T-helper 17 cell (primary cell): ENCODE measurements around the gene ISX. TPM values are rescaled to one million over a fixed set of nuclear protein-coding genes. Genes with fewer than 3 reads are reported as not detected.
A peak's percentile ranks its signal among the peaks of the same experiment; 100 is the strongest.
"Not testable (repeated sequence)": the region's sequence is repeated elsewhere in the genome, so short reads cannot be mapped to it uniquely, and the experiment has no call there.

Experiments used
- ATAC-seq: fragments of 150-1000 bp; cut with Tn5 transposase; 2 replicates; pipeline ENCODE4 v1.10.0; 2021; ENCODE audit warnings: mild to moderate bottlenecking, moderate library complexity
- DNase-seq, 3 donors: peaks; one replicate each; pipeline versions ENCODE4 v3.0.0 to v3.0.0-alpha.2; 2020 to 2021
- H3K9me3 ChIP-seq: one replicate; pipeline ENCODE4 v1.7.0; 2013; ENCODE audit warnings: low read length, mild to moderate bottlenecking; ENCODE audit not compliant: control insufficient read depth, poor library complexity, severe bottlenecking
- H3K27ac Mint-ChIP-seq: one replicate; pipeline ENCODE4 v1.8.0; 2022; ENCODE audit warnings: mild to moderate bottlenecking, moderate library complexity, mixed read lengths
- H3K27me3 Mint-ChIP-seq: one replicate; pipeline ENCODE4 v1.8.0; 2022; ENCODE audit warnings: mixed read lengths
- H3K36me3 Mint-ChIP-seq: one replicate; pipeline ENCODE4 v1.8.0; 2022; ENCODE audit warnings: low read depth, mixed read lengths
- H3K4me1 Mint-ChIP-seq: one replicate; pipeline ENCODE4 v1.8.0; 2022; ENCODE audit warnings: mild to moderate bottlenecking, mixed read lengths
- H3K4me3 Mint-ChIP-seq: one replicate; pipeline ENCODE4 v1.8.0; 2022; ENCODE audit warnings: mild to moderate bottlenecking, moderate library complexity, mixed read lengths
- total RNA-seq, 4 donors: library from RNA in 2 of 4; stranded (reverse) in 2 of 4; gene quantifications; one replicate each; pipeline ENCODE4 v1.2.3 and lab custom pipeline; 2022 to 2026

ISX gene
- total RNA-seq: not detected
- total RNA-seq (lab: John Stamatoyannopoulos, UW): 0 reads per million in 2 donors

- DNase-seq: no peak
- Mint-ChIP-seq H3K36me3 (no peaks in the 10 kb centered on the region), H3K4me3 (no peak within 1 kb of the TSS), H3K27ac (no peak within 1 kb of the TSS), H3K27me3 (peaks cover 44% of the 10 kb centered on the region), H3K4me1 (no peaks in the 10 kb centered on the region)
- no peak for ATAC-seq
- H3K9me3 ChIP-seq: no peaks in the 10 kb centered on the region
These were observed at the start of gene ISX for GRCh38 chr22:35065796-35066218. Gene ISX, plus strand, starts transcription at chr22:35066158. Its CDS starts 930 bp downstream, at chr22:35067088.

- no peaks in the 10 kb centered on the region for H3K9me3 ChIP-seq
- Mint-ChIP-seq H3K36me3 (no peaks in the 10 kb centered on the region), H3K27ac (no peak overlapping the region), H3K4me3 (no peak overlapping the region), H3K27me3 (peaks cover 37% of the 10 kb centered on the region), H3K4me1 (peaks cover 2% of the 10 kb centered on the region)
- DNase-seq: no peak
- no peak for ATAC-seq
These were observed 49.0 kb upstream of the ISX start for GRCh38 chr22:35016909-35017308.

- Mint-ChIP-seq H3K27ac (no peak overlapping the region), H3K27me3 (peaks cover 54% of the 10 kb centered on the region), H3K4me1 (peaks cover 2% of the 10 kb centered on the region), H3K36me3 (no peaks in the 10 kb centered on the region), H3K4me3 (no peak overlapping the region)
- no peaks in the 10 kb centered on the region for H3K9me3 ChIP-seq
- DNase-seq (no peak), ATAC-seq (no peak)
These were observed 47.0 kb upstream of the ISX start for GRCh38 chr22:35018995-35019394.

- no peak overlapping the region for H3K4me3 Mint-ChIP-seq
- H3K27ac Mint-ChIP-seq: no peak overlapping the region
- no peaks in the 10 kb centered on the region for H3K36me3 Mint-ChIP-seq
- peaks cover 61% of the 10 kb centered on the region for H3K27me3 Mint-ChIP-seq
- H3K9me3 ChIP-seq: no peaks in the 10 kb centered on the region
- ATAC-seq (no peak), DNase-seq (no peak)
- peaks cover 2% of the 10 kb centered on the region for H3K4me1 Mint-ChIP-seq
These were observed 45.4 kb upstream of the ISX start for GRCh38 chr22:35020517-35020916.

GRCh38 chr22:35021161-35021560, 44.8 kb upstream of the ISX start:
- Mint-ChIP-seq H3K27me3 (peaks cover 68% of the 10 kb centered on the region), H3K4me1 (peaks cover 2% of the 10 kb centered on the region), H3K4me3 (no peak overlapping the region), H3K27ac (no peak overlapping the region), H3K36me3 (no peaks in the 10 kb centered on the region)
- no peak for DNase-seq
- H3K9me3 ChIP-seq: no peaks in the 10 kb centered on the region
- no peak for ATAC-seq

GRCh38 chr22:35022291-35022690, 43.7 kb upstream of the ISX start:
- peaks cover 71% of the 10 kb centered on the region for H3K27me3 Mint-ChIP-seq
- peaks cover 2% of the 10 kb centered on the region for H3K4me1 Mint-ChIP-seq
- H3K4me3 Mint-ChIP-seq: no peak overlapping the region
- no peaks in the 10 kb centered on the region for H3K9me3 ChIP-seq
- DNase-seq: no peak
- no peak for ATAC-seq
- no peaks in the 10 kb centered on the region for H3K36me3 Mint-ChIP-seq
- no peak overlapping the region for H3K27ac Mint-ChIP-seq

- Mint-ChIP-seq H3K27me3 (peaks cover 66% of the 10 kb centered on the region), H3K4me1 (no peaks in the 10 kb centered on the region), H3K27ac (no peak overlapping the region), H3K4me3 (no peak overlapping the region), H3K36me3 (no peaks in the 10 kb centered on the region)
- H3K9me3 ChIP-seq: no peaks in the 10 kb centered on the region
- peak; percentile 10 to 44 (median 30) for DNase-seq
- ATAC-seq: no peak
These were observed 42.1 kb upstream of the ISX start for GRCh38 chr22:35023692-35024363.

GRCh38 chr22:35024364-35024692, 41.6 kb upstream of the ISX start:
- H3K4me1 Mint-ChIP-seq: no peaks in the 10 kb centered on the region
- H3K9me3 ChIP-seq: no peaks in the 10 kb centered on the region
- DNase-seq (no peak), ATAC-seq (no peak)
- no peaks in the 10 kb centered on the region for H3K36me3 Mint-ChIP-seq
- H3K27ac Mint-ChIP-seq: no peak overlapping the region
- H3K27me3 Mint-ChIP-seq: peaks cover 69% of the 10 kb centered on the region
- no peak overlapping the region for H3K4me3 Mint-ChIP-seq

GRCh38 chr22:35030112-35030511, 35.8 kb upstream of the ISX start:
- peaks cover 50% of the 10 kb centered on the region for H3K27me3 Mint-ChIP-seq
- H3K4me3 Mint-ChIP-seq, H3K4me1 Mint-ChIP-seq, H3K36me3 Mint-ChIP-seq, H3K27ac Mint-ChIP-seq, ATAC-seq, DNase-seq, H3K9me3 ChIP-seq: not testable (repeated sequence)

GRCh38 chr22:35032571-35032970, 33.4 kb upstream of the ISX start:
- Mint-ChIP-seq H3K4me1 (no peaks in the 10 kb centered on the region), H3K36me3 (no peaks in the 10 kb centered on the region)

GRCh38 chr22:35033635-35034296, 32.2 kb upstream of the ISX start:
- no peaks in the 10 kb centered on the region for H3K4me1 Mint-ChIP-seq
- no peak overlapping the region for H3K27ac Mint-ChIP-seq
- no peaks in the 10 kb centered on the region for H3K9me3 ChIP-seq
- no peak for DNase-seq
- ATAC-seq: no peak
- H3K4me3 Mint-ChIP-seq: no peak overlapping the region
- no peaks in the 10 kb centered on the region for H3K36me3 Mint-ChIP-seq
- peaks cover 33% of the 10 kb centered on the region for H3K27me3 Mint-ChIP-seq

More at GRCh38 chr22:35032571-35032970, 33.4 kb upstream of the ISX start:
- no peak overlapping the region for H3K4me3 Mint-ChIP-seq
- no peak for DNase-seq
- no peak overlapping the region for H3K27ac Mint-ChIP-seq
- ATAC-seq: no peak
- no peaks in the 10 kb centered on the region for H3K9me3 ChIP-seq
- peaks cover 41% of the 10 kb centered on the region for H3K27me3 Mint-ChIP-seq

- no peak overlapping the region for H3K4me3 Mint-ChIP-seq
- no peaks in the 10 kb centered on the region for H3K36me3 Mint-ChIP-seq
- H3K9me3 ChIP-seq: no peaks in the 10 kb centered on the region
- ATAC-seq: no peak
- no peak overlapping the region for H3K27ac Mint-ChIP-seq
- no peak for DNase-seq
- H3K4me1 Mint-ChIP-seq: no peaks in the 10 kb centered on the region
- peaks cover 23% of the 10 kb centered on the region for H3K27me3 Mint-ChIP-seq
These were observed 31.0 kb upstream of the ISX start for GRCh38 chr22:35034963-35035362.

- no peak for ATAC-seq
- H3K27ac Mint-ChIP-seq: no peak overlapping the region
These were observed 28.9 kb upstream of the ISX start for GRCh38 chr22:35037089-35037488.

GRCh38 chr22:35039625-35040024, 26.3 kb upstream of the ISX start:
- no peaks in the 10 kb centered on the region for H3K9me3 ChIP-seq
- no peaks in the 10 kb centered on the region for H3K4me1 Mint-ChIP-seq
- no peak for ATAC-seq
- H3K27ac Mint-ChIP-seq: no peak overlapping the region
- no peaks in the 10 kb centered on the region for H3K36me3 Mint-ChIP-seq
- peaks cover 31% of the 10 kb centered on the region for H3K27me3 Mint-ChIP-seq
- no peak overlapping the region for H3K4me3 Mint-ChIP-seq
- DNase-seq: no peak

More at GRCh38 chr22:35037089-35037488, 28.9 kb upstream of the ISX start:
- Mint-ChIP-seq H3K4me3 (no peak overlapping the region), H3K27me3 (peaks cover 20% of the 10 kb centered on the region), H3K4me1 (no peaks in the 10 kb centered on the region), H3K36me3 (no peaks in the 10 kb centered on the region)
- DNase-seq: no peak
- no peaks in the 10 kb centered on the region for H3K9me3 ChIP-seq
